ENCODE results near the gene MRPL43.

DNA sequence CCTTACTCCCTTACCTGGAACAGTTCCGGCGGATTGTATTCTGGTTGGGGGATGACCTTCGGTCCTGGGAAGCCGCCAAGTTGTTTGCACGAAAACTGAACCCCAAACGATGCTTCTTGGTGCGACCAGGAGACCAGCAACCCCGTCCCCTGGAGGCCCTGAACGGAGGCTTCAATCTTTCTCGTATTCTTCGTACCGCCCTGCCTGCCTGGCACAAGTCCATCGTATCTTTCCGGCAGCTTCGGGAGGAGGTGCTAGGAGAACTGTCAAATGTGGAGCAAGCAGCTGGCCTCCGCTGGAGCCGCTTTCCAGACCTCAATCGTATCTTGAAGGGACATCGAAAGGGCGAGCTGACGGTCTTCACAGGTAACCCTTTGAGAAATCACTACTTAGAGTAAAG, 1.8 kb upstream of the MRPL43 start:
- no peak for TF ChIP-seq EZH2phosphoT487 (conservative IDR thresholded peaks at IDR 0.05; ENCODE audit: low read length)
- TF ChIP-seq, protein P1, sequence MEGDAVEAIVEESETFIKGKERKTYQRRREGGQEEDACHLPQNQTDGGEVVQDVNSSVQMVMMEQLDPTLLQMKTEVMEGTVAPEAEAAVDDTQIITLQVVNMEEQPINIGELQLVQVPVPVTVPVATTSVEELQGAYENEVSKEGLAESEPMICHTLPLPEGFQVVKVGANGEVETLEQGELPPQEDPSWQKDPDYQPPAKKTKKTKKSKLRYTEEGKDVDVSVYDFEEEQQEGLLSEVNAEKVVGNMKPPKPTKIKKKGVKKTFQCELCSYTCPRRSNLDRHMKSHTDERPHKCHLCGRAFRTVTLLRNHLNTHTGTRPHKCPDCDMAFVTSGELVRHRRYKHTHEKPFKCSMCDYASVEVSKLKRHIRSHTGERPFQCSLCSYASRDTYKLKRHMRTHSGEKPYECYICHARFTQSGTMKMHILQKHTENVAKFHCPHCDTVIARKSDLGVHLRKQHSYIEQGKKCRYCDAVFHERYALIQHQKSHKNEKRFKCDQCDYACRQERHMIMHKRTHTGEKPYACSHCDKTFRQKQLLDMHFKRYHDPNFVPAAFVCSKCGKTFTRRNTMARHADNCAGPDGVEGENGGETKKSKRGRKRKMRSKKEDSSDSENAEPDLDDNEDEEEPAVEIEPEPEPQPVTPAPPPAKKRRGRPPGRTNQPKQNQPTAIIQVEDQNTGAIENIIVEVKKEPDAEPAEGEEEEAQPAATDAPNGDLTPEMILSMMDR (IDR thresholded peaks at IDR 0.05; ENCODE audit: insufficient read depth, low read length, poor library complexity, severe bottlenecking): no peak
